Thymus (tissue), 11 donors: ENCODE results near the gene CUX1. TPM values are rescaled to one million over a fixed set of nuclear protein-coding genes. Genes with fewer than 3 reads are reported as not detected.

Source experiments
- DNase-seq, 9 donors: peaks; one replicate each; pipeline ENCODE4 v3.0.0-alpha.2; 2013; ENCODE audit warnings: low spot score in 9 of 9, low read depth in 6 of 9, missing footprints in 1 of 9
- H3K27ac ChIP-seq, 2 donors: one replicate each; pipeline ENCODE4 v1.5.1; 2013; ENCODE audit warnings: control low read depth in 1 of 2, low read depth in 1 of 2, low read length in 1 of 2, mild to moderate bottlenecking in 1 of 2, moderate library complexity in 1 of 2
- H3K27me3 ChIP-seq, 2 donors: one replicate each; pipeline ENCODE4 v1.5.1; 2013; ENCODE audit warnings: low read length in 1 of 2; ENCODE audit not compliant: control insufficient read depth in 2 of 2, insufficient read depth in 1 of 2
- H3K36me3 ChIP-seq, 2 donors: one replicate each; pipeline ENCODE4 v1.5.1; 2013; ENCODE audit warnings: low read length in 1 of 2, mild to moderate bottlenecking in 1 of 2, moderate library complexity in 1 of 2; ENCODE audit not compliant: control insufficient read depth in 2 of 2, insufficient read depth in 2 of 2
- H3K4me1 ChIP-seq, 2 donors: one replicate each; pipeline ENCODE4 v1.5.1; 2013; ENCODE audit warnings: low read length in 2 of 2; ENCODE audit not compliant: control insufficient read depth in 2 of 2, insufficient read depth in 2 of 2
- H3K4me3 ChIP-seq, 2 donors: one replicate each; pipeline ENCODE4 v1.5.1; 2013; ENCODE audit warnings: low read length in 2 of 2, control low read depth in 1 of 2, mild to moderate bottlenecking in 1 of 2
- H3K9me3 ChIP-seq, 2 donors: one replicate each; pipeline ENCODE4 v1.5.1; 2013; ENCODE audit warnings: low read length in 1 of 2, mild to moderate bottlenecking in 1 of 2; ENCODE audit not compliant: control insufficient read depth in 2 of 2, insufficient read depth in 1 of 2
- WGBS: extraction: QIAGEN DNeasy Blood & Tissue Kit; methylation state at CpG from one replicate; pipeline ENCODE4 v1.1.7; 2013; 5-methylcytosine and 5-hydroxymethylcytosine counted together
- polyA plus RNA-seq: library from polyadenylated mRNA; stranded (reverse); fragments of 200-250 nt; gene quantifications from one replicate; pipeline ENCODE4 v1.2.3, GENCODE V29; 2013
- total RNA-seq: library from RNA; stranded (reverse); fragments of 120-200 nt; gene quantifications from one replicate; pipeline ENCODE4 v1.2.4, GENCODE V29; 2013
- donor health status: healthy.

Gene CUX1
- total and polyA plus RNA-seq, 2 donors = 27.8 to 35.0 TPM

- Histone ChIP-seq H3K27me3 (no peaks in the 10 kb centered on the region), H3K4me3 (no peak overlapping the region), H3K36me3 (peaks cover 0 to 14% of the 10 kb centered on the region in 2 donors), H3K4me1 (peaks cover 16 to 58% of the 10 kb centered on the region in 2 donors), H3K9me3 (no peaks in the 10 kb centered on the region), H3K27ac (peak overlapping the region in 1 of 2 donors; percentile 42)
- 97% methylated on average over 10 of the region's 10 CpGs for WGBS
- DNase-seq = no peak
Observed at GRCh38 chr7:101944611-101945010, 127.2 kb downstream of the CUX1 start.

- H3K36me3 ChIP-seq = peaks cover 2 to 14% of the 10 kb centered on the region in 2 donors
- DNase-seq = no peak
- no peaks in the 10 kb centered on the region for H3K27me3 ChIP-seq
- 97% methylated on average over 15 of the region's 15 CpGs for WGBS
- no peaks in the 10 kb centered on the region for H3K9me3 ChIP-seq
- H3K4me3 ChIP-seq = no peak overlapping the region
- H3K4me1 ChIP-seq = peaks cover 16 to 56% of the 10 kb centered on the region in 2 donors
- no peak overlapping the region for H3K27ac ChIP-seq
Observed at GRCh38 chr7:101945034-101945758, 127.8 kb downstream of the CUX1 start.

- H3K36me3 ChIP-seq = peaks cover 6 to 21% of the 10 kb centered on the region in 2 donors
- DNase-seq = no peak
- H3K4me1 ChIP-seq = peaks cover 0 to 30% of the 10 kb centered on the region in 2 donors
- no peaks in the 10 kb centered on the region for H3K9me3 ChIP-seq
- H3K27me3 ChIP-seq = no peaks in the 10 kb centered on the region
- WGBS = 91% methylated on average over 10 of the region's 10 CpGs
- H3K27ac ChIP-seq = no peak overlapping the region
- H3K4me3 ChIP-seq = no peak overlapping the region
Observed at GRCh38 chr7:101947899-101948298, 130.5 kb downstream of the CUX1 start.

GRCh38 chr7:101948650-101949049, 131.2 kb downstream of the CUX1 start:
- no peak overlapping the region for H3K4me3 ChIP-seq
- no peak for DNase-seq
- peaks cover 6 to 21% of the 10 kb centered on the region in 2 donors for H3K36me3 ChIP-seq
- no peaks in the 10 kb centered on the region for H3K9me3 ChIP-seq
- no peaks in the 10 kb centered on the region for H3K27me3 ChIP-seq
- 86% methylated on average over 4 of the region's 4 CpGs for WGBS
- peaks cover 0 to 26% of the 10 kb centered on the region in 2 donors for H3K4me1 ChIP-seq
- no peak overlapping the region for H3K27ac ChIP-seq

- Histone ChIP-seq H3K36me3 (peaks cover 6 to 17% of the 10 kb centered on the region in 2 donors), H3K4me1 (peaks cover 0 to 19% of the 10 kb centered on the region in 2 donors), H3K9me3 (no peaks in the 10 kb centered on the region), H3K4me3 (no peak overlapping the region), H3K27ac (no peak overlapping the region), H3K27me3 (no peaks in the 10 kb centered on the region)
- WGBS = 99% methylated on average over 4 of the region's 4 CpGs
- DNase-seq = no peak
Observed at GRCh38 chr7:101950450-101951119, 133.2 kb downstream of the CUX1 start.

GRCh38 chr7:101951757-101952156, 134.3 kb downstream of the CUX1 start:
- H3K36me3 ChIP-seq = peaks cover 6 to 14% of the 10 kb centered on the region in 2 donors
- H3K4me1 ChIP-seq = peaks cover 0 to 10% of the 10 kb centered on the region in 2 donors
- WGBS = over 99% methylated on average over 6 of the region's 6 CpGs
- no peaks in the 10 kb centered on the region for H3K27me3 ChIP-seq
- no peaks in the 10 kb centered on the region for H3K9me3 ChIP-seq
- H3K27ac ChIP-seq = no peak overlapping the region
- no peak for DNase-seq
- H3K4me3 ChIP-seq = no peak overlapping the region

GRCh38 chr7:101952355-101953247, 135.2 kb downstream of the CUX1 start:
- H3K36me3 ChIP-seq = peaks cover 6 to 14% of the 10 kb centered on the region in 2 donors
- H3K4me1 ChIP-seq = peaks cover 0 to 10% of the 10 kb centered on the region in 2 donors
- H3K27ac ChIP-seq = no peak overlapping the region
- DNase-seq = no peak
- WGBS = 93% methylated on average over 29 of the region's 29 CpGs
- no peaks in the 10 kb centered on the region for H3K9me3 ChIP-seq
- H3K4me3 ChIP-seq = no peak overlapping the region
- H3K27me3 ChIP-seq = no peaks in the 10 kb centered on the region

GRCh38 chr7:101953248-101953819, 135.9 kb downstream of the CUX1 start:
- H3K4me3 ChIP-seq = no peak overlapping the region
- H3K9me3 ChIP-seq = no peaks in the 10 kb centered on the region
- H3K27ac ChIP-seq = no peak overlapping the region
- peaks cover 0 to 12% of the 10 kb centered on the region in 2 donors for H3K4me1 ChIP-seq
- H3K27me3 ChIP-seq = no peaks in the 10 kb centered on the region
- DNase-seq = no peak
- 91% methylated on average over 14 of the region's 14 CpGs for WGBS
- peaks cover 6 to 12% of the 10 kb centered on the region in 2 donors for H3K36me3 ChIP-seq
